ENCODE measurements around the gene LSMEM2.
"Not testable (repeated sequence)": the region's sequence is repeated elsewhere in the genome, so short reads cannot be mapped to it uniquely, and the experiment has no call there.

The LSMEM2 gene

GRCh38 chr3:50246517-50246954, 32.4 kb upstream of the LSMEM2 start:
- DNase-seq = no peak

- DNase-seq = no peak
Observed at GRCh38 chr3:50248387-50248786, 30.5 kb upstream of the LSMEM2 start.

GRCh38 chr3:50249457-50249856, 29.4 kb upstream of the LSMEM2 start:
- no peak for DNase-seq

DNA sequence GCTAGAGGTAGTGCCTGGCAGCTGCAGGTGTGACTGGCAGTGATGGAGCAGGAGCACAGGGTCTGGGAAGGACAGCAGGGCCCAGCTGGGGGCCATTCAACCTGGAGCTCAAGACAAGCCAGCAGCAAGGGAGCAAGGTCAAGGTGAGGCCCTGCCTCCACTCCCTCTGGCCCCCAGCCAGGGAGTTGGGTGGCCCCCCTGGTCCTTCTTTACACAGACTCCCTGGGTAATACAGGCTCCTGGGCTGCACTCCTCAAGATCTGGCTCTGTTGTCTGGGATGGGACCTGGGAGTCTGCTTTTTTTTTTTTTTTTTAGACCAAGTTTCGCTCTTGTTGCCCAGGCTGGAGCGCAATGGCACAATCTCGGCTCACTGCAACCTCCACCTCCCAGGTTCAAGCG, 28.4 kb upstream of the LSMEM2 start:
- DNase-seq = no peak

DNA sequence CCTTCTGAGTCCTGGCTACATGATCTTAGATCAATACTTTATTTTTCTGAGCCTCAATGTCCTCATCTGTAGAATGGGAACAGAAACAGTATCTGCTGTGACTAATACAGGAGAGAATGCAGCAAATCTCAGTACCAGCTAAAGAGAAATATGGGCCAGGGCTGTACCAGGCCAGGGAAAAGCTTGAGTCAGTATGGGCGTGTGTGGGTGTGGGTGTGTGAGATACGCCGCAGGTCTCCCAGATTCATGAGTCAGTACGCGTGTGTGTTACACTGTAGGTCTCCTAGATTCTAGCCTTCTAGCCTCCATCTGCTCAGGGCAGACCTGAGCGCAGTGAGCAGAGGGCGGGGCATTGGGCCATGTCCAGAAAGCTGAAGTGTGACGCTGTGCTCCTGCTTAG, 27.7 kb upstream of the LSMEM2 start:
- no peak for DNase-seq

GRCh38 chr3:50254577-50255250, 24.2 kb upstream of the LSMEM2 start:
- no peak for DNase-seq

GRCh38 chr3:50255251-50255615, 23.7 kb upstream of the LSMEM2 start:
- no peak for DNase-seq

GRCh38 chr3:50256978-50257890, 21.7 kb upstream of the LSMEM2 start:
- DNase-seq = no peak

DNA sequence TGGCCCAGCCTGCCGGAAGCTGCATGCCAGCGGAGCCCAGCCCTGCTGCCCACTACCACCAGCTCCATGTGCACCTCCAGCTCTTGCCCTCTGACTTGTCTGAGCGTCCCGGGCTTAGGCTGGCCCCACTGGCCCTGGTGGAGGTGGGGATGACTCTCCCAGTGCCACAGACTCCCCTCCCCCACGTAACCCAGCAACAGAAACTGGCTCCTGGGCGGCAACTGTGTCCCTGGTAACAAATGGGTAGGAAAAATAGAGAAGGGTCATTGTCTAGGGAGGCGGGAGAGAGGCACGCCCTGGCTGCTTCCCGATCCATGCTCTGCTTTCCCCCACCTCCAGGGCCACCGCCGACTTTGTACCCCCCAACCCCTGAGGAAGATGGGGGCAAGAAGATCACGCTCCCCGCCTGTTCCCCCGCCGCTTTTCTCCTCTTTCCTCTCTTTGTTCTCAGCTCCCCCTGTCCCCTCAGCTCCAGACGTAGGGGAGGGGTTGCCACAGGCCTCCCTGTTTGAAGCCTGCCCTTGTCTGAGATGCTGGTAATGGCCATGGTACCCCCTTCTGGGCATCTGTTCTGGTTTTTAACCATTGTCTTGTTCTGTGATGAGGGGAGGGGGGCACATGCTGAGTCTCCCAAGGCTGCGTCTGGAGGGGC, 20.7 kb upstream of the LSMEM2 start:
- no peak for DNase-seq

GRCh38 chr3:50258979-50259378, 19.9 kb upstream of the LSMEM2 start:
- DNase-seq = no peak

DNA sequence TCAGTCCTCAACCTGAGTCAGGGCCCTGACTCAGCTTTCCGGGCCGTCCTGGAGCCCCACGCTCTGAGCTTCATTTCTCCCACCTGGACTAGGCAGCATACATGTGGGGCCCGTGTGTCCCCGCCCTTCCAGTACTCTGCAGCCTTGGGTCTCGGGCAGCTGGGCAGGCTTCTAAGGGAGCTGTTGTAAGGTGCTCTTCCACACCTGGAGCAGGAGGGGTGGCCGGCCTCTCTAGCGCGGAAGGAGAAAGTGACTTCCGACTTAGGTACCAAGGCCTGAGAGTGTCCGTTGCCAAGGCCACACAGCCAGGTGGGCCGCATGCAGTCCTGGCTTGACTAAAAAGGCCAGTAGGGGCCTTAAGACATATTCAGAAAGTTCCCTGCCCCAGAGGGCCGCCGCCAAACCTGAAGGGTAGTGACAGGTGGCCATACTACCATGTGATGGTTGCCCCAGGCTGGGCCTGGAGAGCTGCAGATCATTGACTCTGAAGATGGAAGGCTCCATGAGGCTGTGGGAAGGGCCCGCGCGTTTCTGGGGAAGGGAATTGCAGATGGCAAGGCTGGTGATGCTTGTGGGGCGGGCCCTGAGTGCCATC, 19.4 kb upstream of the LSMEM2 start:
- DNase-seq = no peak

GRCh38 chr3:50260027-50260941, 18.6 kb upstream of the LSMEM2 start:
- DNase-seq = no peak

GRCh38 chr3:50260942-50261441, 17.9 kb upstream of the LSMEM2 start:
- no peak for DNase-seq

- no peak for DNase-seq
Observed at GRCh38 chr3:50261505-50261904, 17.4 kb upstream of the LSMEM2 start.

DNA sequence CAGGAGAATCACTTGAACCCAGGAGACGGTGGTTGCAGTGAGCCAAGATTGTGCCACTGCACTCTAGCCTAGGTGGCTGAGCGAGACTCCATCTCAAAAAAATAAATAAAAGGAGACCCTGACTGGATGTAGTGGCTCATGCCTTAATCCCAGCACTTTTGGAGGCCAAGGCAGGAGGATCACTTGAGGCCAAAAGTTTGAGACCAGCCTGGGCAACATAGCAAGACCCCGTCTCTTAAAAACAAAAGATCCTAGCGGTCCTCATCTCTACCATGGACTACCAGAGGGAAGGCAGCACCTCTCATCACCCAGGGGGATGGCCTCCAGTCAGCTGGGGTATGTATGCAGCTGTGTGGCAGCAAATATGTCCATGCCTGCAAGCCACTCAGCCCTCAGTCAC, 16.7 kb upstream of the LSMEM2 start:
- DNase-seq = not testable (repeated sequence)

DNA sequence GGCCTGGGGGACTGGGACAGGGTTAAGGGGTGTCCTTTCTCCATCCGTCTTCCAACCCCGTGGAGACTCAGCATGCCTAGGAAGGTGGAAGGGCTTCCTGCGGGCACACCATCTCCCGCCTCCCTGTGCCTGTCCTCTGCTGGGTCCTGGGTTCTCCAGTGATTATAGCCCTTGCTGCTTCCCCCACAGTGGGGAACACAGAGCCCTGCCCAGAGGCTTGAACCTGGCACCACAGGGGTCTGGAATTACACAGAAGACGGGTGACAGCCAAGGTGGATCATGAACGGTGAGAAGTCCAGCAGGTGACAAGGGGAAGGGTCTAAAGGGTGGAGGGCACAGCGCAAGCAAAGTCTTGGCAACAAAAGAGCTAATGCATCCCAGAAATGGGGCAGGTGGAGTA, 16.1 kb upstream of the LSMEM2 start:
- DNase-seq = no peak

GRCh38 chr3:50263478-50264382, 15.2 kb upstream of the LSMEM2 start:
- no peak for DNase-seq

DNA sequence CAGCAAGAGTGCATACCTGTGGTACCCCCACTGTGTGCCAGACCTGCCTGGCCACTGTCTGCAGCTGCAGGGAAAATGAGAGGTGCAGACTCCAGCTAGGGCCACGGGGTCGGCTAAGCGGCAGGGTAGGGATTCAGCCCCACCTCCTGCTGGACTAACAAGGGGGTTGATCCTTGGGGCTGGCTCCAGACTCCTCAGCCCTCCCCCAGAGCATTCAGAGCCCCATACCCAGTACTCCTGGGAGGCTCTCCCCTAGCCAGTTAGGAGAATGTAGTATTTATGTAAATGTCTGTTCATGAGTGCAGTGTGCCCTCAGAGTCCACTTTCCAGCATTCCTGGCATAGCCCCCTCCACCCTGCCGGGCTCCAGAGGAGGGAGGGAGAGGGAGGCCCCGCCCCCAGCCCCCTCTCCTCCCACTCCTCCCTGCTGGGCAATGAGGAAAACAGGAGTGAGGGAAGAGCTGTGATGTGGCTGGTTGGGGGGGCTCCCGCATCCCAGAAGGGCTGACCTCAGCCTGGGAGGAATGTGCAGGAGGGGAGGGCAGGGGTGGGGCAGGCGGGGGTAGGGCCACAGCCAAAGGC, 14.4 kb upstream of the LSMEM2 start:
- no peak for DNase-seq

DNA sequence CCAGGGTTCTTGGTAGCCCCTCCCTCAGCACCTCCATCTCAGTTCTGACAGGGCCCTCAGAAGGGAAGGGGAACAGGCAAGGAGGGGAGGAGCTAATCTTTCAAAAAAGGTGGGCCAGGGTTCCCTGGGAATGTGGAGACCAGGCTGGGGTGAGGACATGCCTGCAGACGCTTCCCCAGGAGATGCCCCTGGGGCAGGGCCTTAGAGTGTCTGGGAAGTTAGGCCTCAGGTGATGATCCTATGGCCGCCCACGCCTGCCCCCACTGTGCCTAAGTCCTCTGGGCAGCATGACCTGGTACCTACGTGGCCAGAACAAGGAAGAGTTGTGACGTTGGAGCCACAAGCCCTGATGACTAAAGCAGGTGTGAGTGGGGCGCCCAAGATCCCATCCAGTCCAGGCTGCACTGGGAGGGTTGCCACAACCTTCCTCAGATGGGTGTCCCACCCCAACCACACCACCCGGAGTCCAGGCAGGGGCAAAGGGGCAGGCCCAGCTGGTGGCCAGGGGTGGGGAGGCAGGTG, 13.9 kb upstream of the LSMEM2 start:
- no peak for DNase-seq

DNA sequence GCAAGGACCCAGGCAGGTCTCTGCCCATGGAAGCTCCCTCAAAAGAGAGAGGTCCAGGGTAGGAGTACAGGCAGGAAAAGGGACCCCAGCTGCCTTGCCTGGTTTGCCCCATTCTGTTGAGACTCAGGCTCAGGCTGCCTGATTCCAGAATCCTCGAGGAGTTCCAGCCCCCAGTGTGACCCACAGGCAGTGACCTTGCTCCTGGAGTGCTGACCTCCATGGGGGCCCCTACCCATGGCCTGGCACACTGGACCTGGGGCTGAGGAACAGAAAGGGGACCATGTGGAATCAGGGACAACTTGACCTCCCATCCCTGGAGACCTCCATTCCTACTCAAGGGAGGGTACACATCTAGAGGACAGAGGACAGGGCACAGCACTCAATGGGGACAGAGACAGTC, 13.3 kb upstream of the LSMEM2 start:
- DNase-seq = no peak
